ENCODE measurements around the gene COX19.
"Not testable (repeated sequence)": the region's sequence is repeated elsewhere in the genome, so short reads cannot be mapped to it uniquely, and the experiment has no call there.

COX19 gene

DNA sequence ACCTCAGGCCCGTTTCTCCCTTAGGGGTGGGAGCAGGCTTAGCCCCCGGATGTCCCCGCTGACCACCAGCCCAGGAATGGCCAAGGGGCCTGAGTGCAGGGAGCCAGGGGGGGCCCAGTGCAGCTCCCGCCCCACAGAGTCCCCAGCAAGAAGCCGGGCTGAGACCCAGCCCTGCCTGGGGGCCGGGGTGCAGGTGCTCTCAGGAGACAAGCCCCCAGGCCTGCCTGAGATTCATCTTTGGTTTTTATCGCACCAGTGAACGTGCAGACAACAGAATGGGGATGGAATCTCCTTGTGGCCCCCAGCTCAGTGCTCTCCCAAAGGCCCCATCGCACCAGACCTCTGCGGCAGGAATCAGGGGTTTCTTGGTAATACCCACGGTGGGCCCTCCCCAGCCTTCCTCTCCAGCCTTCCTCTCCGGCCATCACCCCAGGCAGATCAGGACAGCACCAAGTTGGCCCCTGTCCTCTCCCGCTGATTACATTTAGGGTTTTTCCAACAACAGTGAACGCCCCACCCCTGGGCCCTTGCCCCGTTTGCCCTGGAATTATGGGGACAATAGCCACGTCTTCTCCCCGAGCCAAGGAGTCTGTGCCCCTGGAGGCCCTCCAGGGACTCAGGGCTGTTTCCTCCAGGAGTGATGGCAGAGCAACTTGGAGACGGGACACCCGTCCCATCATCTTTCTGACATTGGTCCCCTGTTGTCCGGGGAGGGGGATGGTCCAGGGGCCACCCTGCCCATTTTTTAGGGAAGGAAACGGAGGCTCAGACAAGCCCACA, 43.3 kb downstream of the COX19 start:
- DNase-seq = no peak

DNA sequence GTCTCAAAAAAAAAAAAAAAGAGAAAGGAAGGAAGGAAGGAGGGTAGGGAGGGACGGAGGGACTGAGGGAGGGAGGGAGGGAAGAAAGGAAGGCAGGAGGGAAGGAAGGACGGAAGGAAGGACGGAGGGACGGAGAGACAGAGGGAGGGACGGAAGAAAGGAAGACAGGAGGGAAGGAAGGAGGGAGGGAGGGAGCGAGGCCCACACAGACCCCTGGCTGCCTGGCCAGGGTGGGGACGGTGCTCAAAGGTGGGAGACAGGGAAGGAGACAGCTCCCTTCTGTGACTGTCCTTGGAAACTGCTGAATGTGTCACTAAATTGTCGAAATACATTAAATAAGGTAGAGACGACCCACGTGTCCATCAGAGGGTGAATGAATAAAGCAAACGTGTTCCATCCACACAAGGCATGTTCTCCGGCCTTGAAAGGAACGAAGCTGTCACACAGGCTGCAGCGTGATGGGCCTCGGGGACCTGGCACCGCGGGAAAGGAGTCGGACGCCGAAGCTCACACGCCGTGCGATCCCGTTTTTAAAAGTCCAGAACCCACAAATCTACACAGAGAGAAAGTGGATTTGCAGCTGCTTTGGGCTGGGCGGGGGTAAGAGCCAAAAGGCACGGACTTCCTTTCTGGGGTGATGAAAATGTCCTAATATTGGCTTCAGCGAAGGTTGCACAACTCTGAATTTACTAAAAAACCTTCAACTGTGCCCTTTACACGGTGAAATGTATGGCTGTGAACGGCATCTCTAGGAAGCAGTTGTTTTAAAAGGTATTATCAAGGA, 44.2 kb downstream of the COX19 start:
- DNase-seq = no peak

GRCh38 chr7:929311-929711, 46.0 kb downstream of the COX19 start:
- peak in 22 of 58 donors; percentile 24 to 67 (median 44) for DNase-seq

GRCh38 chr7:927031-927671, 48.2 kb downstream of the COX19 start:
- DNase-seq = peak in 37 of 58 donors; percentile 25 to 80 (median 58)

- DNase-seq = peak in 29 of 58 donors; percentile 24 to 79 (median 52)
These were observed 49.0 kb downstream of the COX19 start for GRCh38 chr7:926061-927030.

- DNase-seq = peak in 11 of 58 donors; percentile 27 to 64 (median 44)
These were observed 49.7 kb downstream of the COX19 start for GRCh38 chr7:925601-926000.

DNA sequence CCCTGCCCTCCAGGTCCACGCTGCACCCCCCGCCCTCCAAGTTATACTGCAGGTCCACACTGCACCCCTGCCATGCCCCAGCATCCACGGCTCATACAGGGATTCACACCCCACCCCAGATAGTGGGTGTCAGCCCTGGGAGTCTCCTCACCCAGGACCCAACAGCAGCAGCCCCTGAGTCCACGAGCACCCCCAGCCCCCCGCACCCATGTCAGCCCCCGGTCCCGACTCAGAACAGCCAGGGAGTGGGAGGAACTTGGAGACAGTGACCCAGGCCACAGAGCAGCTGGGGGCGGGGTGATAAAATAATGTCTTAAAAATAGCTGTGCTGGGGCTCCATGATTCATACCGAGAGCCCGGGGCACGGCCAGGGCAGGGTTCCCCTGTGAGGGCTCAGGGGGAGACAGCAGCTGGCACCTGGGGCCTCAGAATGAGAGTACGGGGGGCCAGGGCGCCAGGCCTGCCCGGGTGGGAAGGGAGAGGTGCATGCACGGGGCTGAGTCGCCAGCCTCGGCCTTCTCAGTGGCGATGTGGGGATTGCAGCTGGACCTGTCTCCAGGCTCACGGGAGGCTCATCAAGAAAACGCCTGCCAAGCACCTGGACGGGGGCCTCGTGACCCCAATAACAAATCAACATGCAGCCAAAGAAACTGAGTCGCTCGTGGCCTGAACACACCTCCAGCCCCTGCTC, 50.7 kb downstream of the COX19 start:
- DNase-seq = no peak

GRCh38 chr7:924042-924441, 51.3 kb downstream of the COX19 start:
- not testable (repeated sequence) for DNase-seq

GRCh38 chr7:923108-924041, 52.0 kb downstream of the COX19 start:
- DNase-seq = peak in 5 of 58 donors; percentile 20 to 46 (median 27)

DNA sequence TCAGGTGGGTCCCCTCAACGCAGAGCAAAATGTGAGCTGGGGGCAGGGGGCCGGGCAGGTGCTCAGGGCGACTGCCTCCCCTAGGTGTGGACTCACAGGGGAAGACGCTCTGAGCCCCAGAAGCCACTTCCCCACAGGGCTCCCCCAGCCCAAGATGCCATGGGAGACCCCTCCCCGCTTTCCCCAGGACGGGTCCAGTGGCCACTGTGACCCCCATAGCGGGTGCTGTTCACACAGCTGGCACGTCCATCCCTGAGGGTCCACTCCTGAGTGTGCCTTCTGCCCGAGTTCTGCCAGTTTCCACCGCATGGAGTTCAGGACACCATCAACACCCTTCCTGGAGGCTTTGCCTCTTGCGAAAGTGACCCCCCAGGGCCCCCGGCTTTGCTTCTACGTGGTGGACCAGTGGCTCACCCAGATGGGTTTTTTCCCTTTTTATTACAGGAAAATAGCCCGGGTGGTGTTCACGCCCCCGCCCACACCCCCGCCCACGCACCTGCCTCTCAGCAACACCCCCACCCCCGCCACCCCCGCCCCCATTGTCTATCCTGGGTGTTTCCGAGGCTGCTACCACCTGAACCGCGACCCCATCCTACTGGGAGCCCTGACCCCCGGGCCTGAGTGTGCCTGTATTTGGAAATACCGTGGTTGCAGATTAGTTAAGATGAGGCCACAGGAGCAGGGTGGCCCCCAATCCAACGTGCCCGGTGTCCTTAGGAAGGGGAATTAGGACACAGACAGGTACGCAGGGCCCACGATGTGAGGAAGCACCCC, 52.8 kb downstream of the COX19 start:
- no peak for DNase-seq

DNA sequence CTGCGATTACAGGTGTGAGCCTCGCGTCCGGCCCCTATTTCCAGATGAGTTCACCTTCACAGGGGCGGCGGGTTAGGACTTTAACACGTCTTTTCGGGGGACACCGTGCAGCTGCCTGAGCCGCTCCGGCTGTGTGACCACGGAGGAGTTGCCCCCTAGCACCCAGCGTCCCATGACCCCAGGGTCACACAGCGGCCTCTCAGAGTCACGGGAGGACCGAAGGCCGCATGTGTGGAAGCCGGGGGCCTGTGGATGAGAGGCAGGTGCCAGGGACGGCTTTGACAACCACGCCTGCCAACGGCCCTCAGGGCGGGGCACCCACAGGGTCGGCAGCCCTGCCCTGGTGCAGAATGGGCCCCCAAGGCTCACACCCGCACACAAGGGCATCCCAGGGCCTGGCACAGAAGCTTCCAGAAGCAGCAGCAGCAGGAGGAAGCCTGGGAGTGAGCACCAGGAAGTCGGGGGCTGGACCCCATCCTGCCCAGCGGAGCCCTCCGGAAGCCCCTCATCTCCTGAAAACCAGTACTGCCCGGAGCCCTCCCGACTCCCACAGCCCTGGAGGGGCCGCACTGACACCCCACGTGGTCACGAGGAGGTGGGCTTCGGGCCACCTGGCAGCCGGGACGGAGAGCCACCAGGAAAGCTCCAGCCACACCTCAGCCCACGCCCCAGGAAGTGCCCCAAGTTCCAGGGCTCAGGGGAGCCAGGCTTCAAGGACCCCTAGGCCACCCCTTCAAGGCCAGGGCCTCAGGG, 53.6 kb downstream of the COX19 start:
- no peak for DNase-seq

- DNase-seq = no peak
These were observed 54.3 kb downstream of the COX19 start for GRCh38 chr7:921071-921461.

- peak in 2 of 58 donors; percentile 41 to 43 for DNase-seq
These were observed 54.8 kb downstream of the COX19 start for GRCh38 chr7:920351-921070.

GRCh38 chr7:919924-920341, 55.4 kb downstream of the COX19 start:
- DNase-seq = peak in 1 of 58 donors; percentile 35

GRCh38 chr7:919114-919442, 56.3 kb downstream of the COX19 start:
- no peak for DNase-seq

DNA sequence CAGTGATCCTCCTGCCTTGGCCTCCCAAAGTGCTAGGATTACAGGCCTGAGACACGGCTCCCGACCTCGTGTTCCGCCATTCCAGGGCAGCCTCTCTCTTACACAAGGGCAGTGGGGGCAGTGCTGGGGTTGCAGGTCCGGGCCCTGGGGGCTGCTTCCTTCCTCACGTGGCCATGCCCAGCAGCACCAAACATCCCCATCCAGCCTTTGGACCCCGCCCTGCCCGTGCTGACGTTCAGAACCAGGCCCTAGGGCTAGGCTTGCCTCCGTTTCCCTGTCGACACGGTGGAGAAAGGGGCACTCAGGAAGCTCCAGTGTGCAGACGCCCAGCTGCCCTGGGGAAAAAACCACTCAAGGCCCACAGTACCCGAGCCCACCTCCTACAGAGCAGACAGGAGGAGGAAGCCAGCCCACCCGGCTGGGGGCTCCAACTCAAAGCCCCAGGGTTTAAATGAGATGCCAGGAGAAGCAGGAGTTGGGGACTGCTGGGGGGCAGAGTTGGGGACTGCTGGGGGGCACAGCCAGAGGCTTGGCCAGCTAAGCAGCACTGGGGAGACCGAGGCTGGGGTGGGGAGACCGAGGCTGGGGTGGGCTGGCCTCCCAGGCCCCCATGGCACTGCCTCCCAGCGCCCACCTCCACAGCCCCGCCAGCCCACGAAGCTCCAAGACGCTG, 56.8 kb downstream of the COX19 start:
- DNase-seq = no peak

Measured in anterior cingulate cortex (tissue), 58 donors.